Hematopoietic multipotent progenitor cell treated with erythropoietin and hydrocortisone succinate and interleukin-3 and kit ligand, for 8 days (in vitro differentiated cells): ENCODE results near the gene MSRB3.
"Not testable (repeated sequence)": the region's sequence is repeated elsewhere in the genome, so short reads cannot be mapped to it uniquely, and the experiment has no call there.

Experiments used
- DNase-seq: peaks from one replicate; pipeline ENCODE4 v3.0.0-alpha.2; 2015

Gene MSRB3

DNA sequence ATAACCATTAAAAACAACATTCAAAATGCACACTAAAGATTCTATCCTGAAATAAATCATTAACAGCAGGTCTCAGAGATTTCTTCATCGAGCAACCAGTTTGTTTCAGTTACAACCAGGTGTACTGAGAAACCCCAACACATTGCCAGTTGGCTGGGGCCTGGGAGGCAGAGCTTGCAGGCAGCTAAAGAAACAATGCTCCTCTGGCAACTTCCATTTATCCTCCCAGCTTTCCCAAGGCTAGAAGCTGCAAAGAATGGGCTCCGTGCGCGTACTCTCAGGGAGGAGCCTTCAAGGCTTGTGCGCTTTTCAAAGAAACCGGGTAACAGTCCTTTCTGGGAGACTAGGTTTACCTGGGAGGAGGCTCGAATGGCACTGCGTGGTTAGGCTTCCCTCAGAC lies 181.6 kb downstream of the MSRB3 start:
- no peak for DNase-seq

DNA sequence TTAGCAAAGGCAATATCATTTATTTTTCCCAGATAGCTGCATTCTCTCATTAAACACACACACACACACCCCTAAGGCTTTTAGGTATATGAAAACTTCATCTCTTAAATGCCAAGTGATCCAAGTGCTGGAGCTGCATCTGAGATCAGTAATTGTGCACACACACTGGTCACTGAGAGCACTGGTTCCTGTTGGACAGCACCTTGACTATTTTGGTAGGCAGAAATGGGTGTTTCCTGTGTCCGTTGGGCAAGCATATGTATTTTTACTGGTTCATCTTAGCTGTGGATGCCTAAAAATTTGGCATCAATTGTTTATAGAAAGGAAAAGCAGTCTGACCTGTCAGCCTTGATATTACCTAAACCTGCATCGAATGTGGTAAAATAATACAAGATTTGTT lies 182.5 kb downstream of the MSRB3 start:
- DNase-seq, result no peak

DNA sequence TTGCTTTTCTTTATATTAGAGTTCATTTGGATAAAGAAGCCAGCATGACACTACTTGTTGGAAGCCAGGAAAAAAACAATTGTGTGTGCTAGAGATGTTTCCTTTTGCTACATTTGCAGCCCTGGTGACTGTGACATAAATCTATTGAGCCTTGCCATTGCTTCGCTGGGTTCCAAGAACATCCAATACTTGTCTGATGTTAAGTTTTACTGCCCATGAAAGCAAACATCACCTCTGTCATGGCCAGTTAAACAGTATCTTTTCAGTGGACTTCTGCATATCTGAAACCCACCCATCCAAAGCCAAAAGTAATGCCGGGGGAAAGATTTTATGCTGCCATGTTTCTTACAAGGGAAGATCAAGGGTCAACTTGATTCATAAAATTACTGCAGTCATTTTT lies 184.0 kb downstream of the MSRB3 start:
- DNase-seq, result no peak

DNA sequence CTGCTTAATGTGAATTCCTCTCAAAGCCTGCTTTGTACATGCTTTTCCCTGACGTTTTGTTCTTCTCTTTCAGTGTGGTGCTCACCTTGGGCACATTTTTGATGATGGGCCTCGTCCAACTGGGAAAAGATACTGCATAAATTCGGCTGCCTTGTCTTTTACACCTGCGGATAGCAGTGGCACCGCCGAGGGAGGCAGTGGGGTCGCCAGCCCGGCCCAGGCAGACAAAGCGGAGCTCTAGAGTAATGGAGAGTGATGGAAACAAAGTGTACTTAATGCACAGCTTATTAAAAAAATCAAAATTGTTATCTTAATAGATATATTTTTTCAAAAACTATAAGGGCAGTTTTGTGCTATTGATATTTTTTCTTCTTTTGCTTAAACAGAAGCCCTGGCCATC lies 184.6 kb downstream of the MSRB3 start:
- DNase-seq, result no peak

DNA sequence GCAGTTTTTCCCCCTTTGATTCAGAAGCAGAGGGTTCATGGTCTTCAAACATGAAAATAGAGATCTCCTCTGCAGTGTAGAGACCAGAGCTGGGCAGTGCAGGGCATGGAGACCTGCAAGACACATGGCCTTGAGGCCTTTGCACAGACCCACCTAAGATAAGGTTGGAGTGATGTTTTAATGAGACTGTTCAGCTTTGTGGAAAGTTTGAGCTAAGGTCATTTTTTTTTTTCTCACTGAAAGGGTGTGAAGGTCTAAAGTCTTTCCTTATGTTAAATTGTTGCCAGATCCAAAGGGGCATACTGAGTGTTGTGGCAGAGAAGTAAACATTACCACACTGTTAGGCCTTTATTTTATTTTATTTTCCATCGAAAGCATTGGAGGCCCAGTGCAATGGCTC lies 185.1 kb downstream of the MSRB3 start:
- DNase-seq, result no peak

DNA sequence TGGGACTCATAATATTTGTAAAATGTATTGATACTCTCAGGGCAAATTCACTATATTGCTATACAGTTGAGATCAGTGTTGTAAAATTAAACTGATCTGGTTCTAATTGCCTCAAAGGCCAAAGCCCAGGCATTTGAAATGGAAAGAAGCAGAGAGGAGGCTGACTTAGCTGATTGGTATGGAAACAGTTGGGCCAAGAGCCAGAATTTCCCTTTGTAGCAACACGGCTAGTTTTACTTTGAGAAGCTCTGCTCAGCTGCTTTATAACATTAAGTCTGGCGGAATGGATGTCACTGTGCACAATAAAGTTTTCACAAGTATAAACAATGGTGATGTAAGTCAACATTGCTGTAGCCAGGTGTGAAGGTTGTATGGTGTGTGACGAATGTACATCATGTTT lies 186.4 kb downstream of the MSRB3 start:
- no peak for DNase-seq

DNA sequence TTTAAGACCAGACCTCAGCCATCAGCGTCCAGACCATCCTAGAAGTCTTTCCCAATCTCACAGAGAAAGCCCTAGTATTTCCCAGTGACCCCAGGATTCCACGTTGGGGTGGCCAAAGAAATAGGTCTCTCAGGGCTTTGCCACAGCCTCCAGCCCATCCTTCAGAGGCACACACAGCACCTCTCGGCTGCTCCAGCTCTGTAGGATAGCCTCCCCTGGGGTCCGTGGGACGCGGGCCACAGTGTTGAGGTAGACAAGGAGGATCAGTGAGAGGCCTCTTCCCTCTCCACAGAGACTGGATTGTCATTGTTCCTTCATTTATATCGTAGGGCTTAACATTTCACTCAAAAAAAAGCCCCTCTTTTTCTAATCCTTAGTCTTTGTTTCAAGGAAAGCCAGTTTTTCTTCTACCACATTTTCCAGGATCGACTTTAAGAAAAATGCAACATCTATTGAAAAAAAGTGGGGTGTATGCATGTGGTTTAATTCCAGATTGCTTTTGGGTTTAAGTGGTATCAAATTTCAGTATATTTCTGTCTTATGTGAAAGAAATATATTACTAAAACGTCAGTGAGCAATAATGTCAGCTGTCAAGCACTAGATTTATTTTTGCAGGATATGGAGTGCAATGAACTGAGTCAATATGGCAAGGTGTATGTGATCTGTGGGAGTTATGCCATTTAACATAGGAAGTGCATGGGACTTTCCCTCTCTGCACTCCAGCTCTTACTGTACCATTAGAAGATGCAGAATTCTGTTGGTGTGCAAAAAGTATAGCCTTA lies 187.5 kb downstream of the MSRB3 start:
- no peak for DNase-seq

DNA sequence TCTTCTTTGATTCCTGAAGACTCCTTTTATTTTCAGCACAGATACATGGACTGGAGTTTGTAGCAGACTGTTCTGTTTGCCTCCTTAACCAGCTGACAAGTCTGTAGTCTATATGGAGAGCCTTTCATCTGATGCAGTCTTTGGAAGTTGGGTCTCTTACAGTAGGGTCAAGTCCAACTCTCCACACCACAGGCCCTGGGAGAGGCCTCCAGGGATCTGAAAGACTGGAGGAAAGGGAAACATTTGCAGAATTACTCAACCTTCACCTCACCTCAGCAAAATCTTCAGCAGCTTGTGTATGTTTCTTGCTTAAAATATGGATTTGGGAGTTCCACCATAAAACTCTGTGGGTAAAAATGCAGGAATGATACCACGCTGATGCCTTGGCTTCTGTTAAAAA lies 188.4 kb downstream of the MSRB3 start:
- no peak for DNase-seq

DNA sequence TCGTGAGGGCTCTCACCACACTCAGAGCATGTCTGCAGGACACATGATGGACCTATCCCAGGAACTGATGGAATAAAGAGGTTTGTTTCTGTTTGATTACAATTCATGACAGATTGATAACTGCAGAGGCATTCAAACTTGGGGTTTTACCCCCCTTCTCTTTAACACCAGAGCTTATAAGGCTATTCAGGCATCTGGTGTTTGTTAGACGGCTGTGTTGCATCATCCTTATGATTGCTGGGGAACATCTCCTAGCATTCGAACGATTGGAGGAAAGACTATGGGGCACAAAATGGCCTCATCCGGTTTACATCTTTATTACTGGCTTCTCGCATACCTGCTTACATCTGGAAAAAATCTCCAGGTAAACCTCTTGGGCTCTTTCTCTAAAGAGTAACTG lies 191.8 kb downstream of the MSRB3 start:
- DNase-seq, result no peak

DNA sequence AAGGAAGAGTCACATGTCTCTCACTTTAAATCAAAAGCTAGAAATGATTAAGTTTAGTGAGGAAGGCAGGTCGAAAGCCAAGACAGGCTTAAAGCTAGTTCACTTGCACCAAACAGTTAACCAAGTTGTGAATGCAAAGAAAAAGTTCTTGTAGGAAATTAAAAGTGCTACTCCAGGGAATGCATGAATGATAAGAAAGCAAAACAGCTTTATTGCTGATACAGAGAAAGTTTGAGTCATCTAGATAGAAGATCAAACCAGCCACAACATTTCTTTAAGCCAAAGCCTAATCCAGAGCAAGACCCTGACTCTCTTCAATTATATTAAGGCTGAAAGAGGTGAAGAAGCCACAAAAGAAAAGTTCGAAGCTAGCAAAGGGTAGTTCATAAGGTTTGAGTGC lies 193.6 kb downstream of the MSRB3 start:
- no peak for DNase-seq

DNA sequence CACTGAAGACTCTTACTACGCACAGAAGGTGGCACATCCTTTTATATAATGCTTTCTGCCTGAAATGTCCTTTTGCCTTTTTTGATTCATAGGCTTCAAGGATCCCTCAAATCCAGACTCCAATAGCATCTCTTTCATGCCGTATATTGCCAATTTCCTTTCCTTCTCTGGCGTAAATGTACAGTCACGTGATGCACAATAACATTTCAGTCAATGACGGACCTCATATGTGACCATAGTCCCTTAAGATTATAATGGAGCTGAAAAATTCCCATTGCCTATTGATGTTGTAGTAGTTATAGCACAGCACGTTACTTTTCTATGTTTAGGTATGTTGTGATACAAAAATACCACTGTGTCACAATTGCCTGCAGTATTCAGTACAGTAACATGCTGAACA lies 196.3 kb downstream of the MSRB3 start:
- DNase-seq, result no peak

DNA sequence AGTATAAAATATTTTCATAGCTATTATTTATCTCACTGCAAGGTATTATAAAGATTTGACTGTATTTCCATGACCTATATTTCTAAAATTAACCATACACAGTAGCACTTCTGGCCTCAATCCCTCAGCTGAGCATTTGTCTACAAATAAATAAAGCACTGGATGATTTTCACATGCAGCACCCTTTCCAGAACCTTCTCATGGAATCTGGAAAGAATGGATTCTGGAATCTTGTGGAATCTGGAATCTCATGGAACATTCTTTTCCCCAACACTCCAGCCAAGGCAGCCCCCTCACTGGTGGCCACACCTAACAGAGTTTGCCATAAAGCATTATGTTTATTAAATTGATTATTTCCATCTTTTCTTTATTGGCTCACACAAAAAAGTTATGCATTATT lies 199.2 kb downstream of the MSRB3 start:
- DNase-seq, result no peak

DNA sequence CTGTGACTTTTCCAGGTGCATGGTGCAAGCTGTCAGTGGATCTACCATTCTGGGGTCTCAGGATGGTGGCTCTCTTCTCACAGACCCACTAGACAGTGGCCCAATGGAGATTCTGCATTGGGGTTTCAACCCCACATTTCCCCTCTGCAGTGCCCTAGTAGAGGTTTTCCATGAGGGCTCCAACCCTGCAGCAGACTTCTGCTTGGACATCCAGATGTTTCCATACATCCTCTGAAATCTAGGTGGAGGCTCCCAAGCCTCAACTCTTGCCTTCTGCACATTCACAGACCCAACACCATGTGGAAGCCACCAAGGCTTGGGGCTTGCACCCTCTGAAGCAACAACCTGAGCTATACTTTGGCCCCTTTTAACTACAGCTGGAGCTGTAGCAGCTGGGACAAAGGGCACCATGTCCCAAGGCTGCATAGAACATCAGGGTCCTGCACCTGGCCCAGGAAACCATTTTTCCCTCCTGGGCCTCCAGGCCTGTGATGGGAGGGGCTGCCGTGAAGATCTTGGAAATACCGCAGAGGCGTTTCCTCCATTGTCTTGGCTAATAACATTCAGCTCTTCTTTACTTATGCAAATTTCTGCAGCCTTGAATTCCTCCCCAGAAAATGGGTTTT lies 205.5 kb downstream of the MSRB3 start:
- not testable (repeated sequence) for DNase-seq

DNA sequence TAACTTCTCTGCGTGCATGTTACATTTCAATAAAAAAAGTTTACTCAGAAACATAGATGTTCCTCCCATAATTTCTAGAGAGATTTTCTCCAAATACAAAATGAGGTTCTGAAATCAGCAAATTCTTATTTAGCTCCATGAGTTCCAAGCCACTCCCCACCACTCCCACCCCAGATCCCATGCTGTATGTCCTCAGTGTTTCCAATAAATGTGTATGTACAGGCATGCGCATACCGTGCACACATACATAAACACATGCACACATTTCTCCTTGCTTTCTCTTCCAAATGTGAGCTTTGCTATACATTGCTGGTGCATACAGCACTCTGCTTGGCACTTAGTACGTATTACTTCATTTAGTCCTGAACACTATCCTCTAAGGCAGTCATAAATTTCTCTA lies 209.7 kb downstream of the MSRB3 start:
- no peak for DNase-seq

DNA sequence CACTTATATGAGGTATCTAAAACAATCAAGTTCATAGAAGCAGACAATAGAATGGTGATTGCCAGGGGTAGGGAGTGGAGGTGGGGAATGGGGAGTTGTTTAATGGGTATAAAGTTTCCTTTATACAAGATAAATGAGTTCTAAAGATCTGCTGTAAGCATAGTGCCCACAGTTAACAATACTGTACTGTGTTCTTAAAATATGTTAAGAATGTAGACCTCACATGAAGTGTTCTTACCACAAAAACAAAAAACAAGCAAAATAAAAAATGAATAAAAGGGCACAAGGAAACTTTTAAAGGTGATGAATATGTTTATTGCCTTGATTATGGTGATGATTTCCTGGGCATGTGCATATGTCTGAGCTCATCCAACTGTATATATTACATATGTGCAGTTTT lies 211.8 kb downstream of the MSRB3 start:
- DNase-seq, result no peak

DNA sequence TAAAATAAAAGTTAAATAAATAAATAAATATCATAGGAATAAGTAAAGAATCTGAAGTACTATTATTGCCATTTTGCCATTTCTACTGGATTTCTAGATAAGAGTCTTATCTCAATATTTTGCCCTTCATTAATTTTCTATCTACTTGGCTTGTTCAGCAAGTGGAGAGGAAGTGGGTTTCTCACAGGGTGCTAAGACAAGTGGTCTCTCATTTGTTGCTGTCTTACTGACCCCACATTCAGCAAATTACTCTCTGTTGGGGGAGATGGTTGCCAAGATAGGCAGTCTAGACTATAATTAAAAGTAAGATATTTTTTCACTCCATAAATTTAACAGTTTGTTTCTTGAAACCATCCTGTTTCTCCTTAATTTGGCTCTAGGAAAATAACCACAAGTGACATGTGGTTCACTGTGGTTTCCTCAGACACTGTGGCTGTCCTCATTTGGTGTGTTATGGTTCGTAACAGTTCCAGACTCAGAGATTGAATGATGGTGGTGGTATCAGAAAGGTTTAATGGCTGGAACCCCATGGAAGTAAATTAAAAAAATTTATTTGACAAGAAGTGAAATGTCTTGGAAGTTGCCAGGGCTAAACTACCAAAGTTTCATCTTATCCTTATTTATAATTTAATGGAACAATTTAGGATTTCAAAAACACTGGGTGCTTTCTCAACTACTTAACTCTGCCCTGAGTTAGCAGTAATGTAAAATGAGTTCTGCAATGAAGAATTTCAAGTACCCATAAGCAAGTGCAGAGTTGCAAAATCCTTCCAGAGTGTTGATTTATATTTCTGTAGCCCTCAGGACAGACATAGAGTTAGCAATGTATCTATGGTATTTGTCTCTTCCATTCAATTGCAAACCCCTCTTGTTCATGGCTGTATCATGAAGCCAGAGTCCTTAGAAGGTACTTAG lies 214.8 kb downstream of the MSRB3 start:
- DNase-seq, result no peak

DNA sequence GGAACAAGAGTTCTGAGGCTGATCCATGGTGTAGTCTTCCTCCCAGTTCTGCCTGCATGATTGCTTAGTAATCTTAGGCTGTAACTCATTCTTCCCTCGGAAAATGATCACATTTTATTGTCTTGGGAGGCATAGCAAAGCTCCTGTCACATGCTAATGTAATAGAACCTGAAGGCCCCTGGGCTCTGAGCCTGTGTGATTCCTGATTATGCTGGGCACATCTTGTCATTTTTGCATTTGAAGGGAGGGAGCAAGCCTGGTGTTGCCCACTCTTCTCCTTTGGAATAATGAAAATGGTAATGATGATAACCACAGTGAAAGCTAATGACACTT lies 215.4 kb downstream of the MSRB3 start:
- no peak for DNase-seq

DNA sequence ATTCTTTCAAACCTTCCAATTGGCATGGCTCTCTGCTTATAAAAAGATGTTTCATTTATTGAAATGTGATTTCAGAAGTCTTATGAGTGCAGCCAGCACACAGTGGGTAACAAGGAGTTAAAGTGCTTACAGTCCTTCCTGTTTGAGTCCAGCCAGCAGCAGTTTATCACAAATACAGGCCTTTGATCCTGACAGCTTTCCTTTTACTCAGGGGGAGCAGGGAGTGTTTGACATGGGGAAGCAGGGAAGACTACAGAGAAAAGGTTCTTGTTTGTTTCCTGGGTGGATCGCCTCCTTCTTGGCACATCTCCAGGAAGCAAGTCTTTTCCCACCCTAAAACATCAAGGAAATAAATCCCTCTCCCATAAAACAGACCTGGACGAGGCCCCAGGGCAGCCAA lies 216.1 kb downstream of the MSRB3 start:
- no peak for DNase-seq

DNA sequence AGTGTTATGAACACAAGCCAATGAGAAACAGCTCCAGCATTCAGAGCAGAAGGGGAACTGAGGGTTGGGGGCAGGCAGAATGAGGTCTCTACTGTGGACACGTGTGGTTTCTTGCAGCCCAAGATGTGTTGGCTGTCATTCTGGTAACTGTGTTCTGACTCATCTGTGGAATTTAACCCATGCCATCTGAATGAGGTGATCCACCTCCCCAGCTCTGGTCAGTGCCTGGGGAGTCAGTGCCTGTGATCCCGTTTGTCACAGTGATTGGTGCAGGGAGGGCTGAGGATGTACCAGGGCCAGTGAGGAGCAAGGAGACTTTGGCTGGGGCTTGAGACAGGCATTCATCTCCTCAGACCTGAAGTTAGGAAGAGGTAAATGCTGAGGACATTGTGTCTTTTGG lies 216.8 kb downstream of the MSRB3 start:
- DNase-seq, result no peak

DNA sequence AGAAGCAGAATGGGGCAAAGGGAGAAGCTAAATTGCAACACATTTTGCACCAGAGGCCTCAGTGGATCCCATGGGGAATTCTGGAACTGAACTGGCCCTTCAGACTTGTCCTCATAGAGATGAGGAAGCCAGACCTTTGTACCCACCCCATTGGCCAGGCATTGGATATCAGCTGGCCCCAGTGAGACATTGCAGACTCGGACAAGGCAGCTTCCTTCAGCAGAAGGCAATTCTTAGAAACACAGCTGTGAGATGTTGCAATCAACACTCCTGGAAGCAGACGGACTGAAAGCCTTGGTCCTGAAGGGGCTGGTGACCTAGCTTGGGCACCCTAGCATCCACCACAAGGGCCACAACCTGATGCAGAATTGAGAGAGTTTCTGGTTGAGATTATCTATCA lies 218.1 kb downstream of the MSRB3 start:
- DNase-seq, result no peak

DNA sequence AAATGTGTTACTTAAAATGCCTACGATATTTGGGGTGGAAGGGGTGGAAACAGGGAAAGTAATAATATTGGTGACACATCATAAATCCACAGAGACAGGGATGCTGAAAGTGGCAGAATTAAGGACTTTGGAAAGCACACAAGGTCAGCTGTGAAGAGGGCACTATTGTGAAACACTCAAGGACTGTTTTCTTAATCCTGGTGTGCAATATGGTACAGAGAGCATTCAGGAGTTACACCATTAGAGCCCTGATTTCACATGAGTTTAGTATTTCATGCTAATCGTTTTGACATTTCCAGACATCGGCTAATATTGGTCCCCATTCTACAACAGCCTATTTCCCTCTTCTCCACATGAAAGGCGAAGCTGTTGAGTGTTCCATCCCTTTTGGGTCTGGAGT lies 219.2 kb downstream of the MSRB3 start:
- DNase-seq, result no peak

DNA sequence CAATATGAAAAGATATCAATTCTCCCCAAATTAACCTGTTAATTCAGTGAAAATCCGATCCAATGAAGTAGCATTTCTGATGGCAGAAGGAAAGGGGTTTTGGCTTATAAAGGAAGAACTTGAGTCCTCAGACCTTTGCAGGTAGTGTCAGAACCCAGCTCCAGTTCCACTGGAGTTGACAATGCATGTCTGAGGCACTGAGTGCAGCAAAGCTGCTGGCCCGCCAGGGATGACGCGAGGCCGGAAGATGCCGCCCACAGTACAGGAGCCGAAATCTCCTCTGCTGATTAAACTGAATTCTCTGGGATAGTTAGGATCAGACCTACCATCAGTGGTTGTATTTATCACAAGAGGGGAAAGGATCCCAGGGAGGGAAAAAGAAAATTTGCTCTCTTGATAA lies 220.7 kb downstream of the MSRB3 start:
- DNase-seq, result no peak

DNA sequence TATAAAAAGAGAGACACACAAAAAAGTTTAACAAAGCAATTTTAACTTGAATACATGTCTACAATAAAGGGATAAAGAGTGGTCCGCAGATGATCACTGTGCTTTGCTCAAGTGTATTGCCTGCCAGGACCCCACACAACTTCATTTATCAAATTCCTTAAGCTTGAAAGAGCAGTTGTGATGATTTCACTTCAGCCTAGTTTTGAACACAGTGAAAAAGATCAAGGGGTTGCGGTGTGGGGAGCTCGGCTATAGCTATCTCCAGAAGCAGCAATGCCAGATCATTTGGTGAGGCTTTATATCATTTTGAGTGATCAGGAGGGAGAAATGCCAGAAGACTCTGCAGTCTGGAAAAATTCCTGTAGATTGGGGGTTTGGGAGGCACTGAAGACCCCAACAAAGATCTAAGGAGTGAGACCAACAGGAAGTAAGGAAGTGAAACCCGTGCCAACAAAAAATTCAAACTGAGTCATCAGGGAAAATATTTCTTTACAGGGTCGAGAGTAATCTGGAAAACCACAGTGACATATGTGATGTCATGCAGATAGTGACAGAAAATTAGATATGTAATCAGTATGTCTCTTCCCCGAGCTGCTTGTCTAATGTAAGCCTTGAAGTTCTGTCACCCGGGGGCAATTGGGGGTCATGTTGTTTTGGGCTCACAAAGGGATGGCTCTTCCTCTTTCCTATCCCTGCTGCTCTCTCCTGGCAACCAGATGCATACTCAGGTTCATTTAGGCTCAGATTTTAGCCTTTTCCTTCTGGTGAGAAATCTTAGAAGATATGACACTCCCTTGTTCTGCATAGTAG lies 221.8 kb downstream of the MSRB3 start:
- no peak for DNase-seq
